AG10803 (cell line): ENCODE results near the gene USP30.

ENCODE experiments used
- DNase-seq: peaks from one replicate; pipeline ENCODE4 v3.0.0; 2010; ENCODE audit warnings: low read depth
- H3K4me3 ChIP-seq: 2 replicates; pipeline ENCODE4 v1.5.1; 2011; ENCODE audit warnings: mild to moderate bottlenecking, low read length, control low read depth
- CTCF ChIP-seq: conservative IDR thresholded peaks from 2 replicates; pipeline ENCODE4 v1.5.1; 2011; ENCODE audit warnings: mild to moderate bottlenecking, low read length, control low read depth, inconsistent platforms

The USP30 gene

DNA sequence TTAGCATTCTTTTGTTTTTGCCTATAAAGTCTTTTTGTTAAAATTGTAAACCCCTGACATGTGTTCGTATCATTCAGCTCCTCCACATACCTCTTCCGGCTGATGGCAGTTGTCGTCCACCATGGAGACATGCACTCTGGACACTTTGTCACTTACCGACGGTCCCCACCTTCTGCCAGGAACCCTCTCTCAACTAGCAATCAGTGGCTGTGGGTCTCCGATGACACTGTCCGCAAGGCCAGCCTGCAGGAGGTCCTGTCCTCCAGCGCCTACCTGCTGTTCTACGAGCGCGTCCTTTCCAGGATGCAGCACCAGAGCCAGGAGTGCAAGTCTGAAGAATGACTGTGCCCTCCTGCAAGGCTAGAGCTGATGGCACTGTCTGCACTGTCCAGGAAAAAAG is 33.2 kb downstream of the USP30 start:
- no peak for DNase-seq
- TF ChIP-seq CTCF, result no peak
- H3K4me3 ChIP-seq, result no peak overlapping the region

- no peak overlapping the region for H3K4me3 ChIP-seq
- no peak for TF ChIP-seq CTCF
- DNase-seq, result no peak
Measured at GRCh38 chr12:109087250-109087649, 34.9 kb downstream of the USP30 start.

DNA sequence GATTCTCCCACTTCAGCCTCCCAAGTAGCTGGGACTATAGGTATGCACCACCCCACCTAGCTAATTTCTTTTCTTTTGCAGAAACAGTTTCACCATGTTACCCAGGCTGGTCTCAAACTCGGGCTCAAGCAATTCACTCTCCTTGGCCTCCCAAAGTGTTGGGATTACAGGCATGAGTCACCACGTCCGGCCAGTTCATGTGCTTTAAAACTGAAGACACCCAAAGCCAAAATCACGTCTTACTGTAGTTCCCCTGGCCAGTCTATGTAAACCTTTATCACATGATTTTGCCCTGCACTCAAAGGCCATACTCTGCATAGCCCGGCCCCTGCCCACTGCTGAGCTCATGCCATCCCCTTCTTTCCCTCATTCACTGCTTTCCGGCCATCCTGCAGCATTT is 36.4 kb downstream of the USP30 start:
- no peak overlapping the region for H3K4me3 ChIP-seq
- DNase-seq, result peak; percentile 22
- no peak for TF ChIP-seq CTCF

DNA sequence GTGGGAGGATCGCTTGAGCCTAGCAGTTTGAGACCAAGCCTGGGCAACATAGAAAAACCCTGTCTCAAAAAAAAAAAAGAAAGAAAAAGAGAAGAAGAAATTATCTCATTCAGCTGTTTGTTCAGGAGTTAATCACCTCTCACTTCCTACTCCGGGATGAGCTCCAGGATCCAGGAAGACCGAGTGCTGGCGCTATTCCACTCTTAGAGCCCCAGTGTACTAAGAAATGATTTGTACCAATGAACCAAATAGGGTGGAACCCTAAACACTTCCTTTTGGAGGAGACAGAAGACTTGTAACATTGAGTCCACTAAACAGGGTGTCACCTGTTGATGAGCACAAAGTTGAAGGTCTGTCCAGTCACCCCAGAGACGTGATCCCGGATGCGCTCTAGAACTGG is 37.3 kb downstream of the USP30 start:
- no peak for DNase-seq
- TF ChIP-seq CTCF, result no peak
- H3K4me3 ChIP-seq, result no peak overlapping the region

DNA sequence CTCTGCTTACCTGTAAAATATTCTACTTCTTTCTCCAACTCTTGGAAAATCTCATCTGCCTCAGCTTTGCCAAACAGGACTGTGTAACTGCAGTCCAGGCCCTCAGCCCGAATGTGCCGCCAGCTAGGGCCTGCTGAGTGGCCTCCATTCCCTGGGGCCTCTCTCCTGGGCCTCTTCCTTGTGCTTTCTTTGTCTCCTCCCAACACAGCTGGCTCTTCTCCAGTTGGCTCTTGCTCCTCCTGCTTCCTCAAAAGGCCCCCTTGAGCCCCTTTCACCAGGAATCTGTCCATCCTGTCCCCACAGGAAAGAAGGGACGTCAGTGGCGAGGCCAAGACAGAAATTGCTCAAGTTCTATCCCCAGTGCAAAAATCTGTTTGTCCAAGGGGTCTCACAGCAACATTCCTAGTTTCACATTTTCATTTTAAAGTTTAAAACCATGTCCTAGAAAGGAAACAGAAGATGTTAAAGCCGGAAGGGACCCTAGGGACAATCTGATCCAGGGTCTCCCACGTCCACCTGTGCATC is 40.2 kb downstream of the USP30 start:
- DNase-seq, result no peak
- TF ChIP-seq CTCF, result no peak
- H3K4me3 ChIP-seq, result peak overlapping the region; percentile 89

DNA sequence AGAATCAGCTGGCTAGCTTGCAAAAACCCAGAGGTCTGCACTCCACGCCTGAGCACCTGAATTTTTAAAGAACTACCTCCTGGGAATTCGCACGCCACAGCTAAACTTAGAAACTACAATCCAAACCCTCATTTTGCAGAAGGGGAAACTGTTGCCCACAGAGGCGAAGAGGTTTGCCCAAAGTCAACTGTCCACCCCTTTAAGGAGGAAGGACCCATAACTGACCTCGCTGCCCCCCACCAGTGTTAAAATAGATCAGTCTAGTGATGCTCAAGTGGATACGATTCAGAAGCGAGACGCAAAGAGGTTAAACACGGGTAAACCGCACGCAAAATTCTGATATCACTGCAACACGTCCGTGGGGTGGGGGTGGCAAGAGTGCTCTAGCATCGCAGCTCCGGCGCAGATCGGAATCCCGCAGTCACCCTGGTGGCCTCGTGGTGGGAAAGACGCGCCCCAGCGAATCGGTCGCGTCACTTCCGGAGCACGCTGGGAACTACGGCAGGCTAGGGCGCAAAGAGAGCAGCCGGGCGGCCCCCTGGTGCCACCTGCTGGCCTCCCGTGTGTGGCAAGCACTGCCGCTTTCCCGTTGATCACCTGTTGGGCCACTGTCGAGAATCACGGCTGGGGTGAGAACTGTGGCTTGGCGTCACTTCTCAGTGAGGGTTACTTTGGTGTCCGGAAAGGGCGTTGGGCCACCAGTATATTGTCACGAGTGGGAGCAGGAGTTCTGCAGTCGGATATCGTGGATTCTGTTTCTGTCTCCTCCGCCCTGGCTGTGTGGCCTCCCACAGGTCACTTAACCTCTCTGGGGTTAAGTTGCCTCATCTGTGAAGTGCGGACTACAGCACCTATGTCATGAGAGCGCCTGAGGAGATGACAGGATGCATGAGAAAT is 40.9 kb downstream of the USP30 start, which contains the start of gene ALKBH2:
TSS of gene ALKBH2 (minus strand) at position 451 of the 897 bp plus-strand sequence. CDS start 686 bp downstream, outside the sequence.
- DNase-seq, result peak; percentile 87
- peak; percentile 90 for TF ChIP-seq CTCF
- peak within 1 kb of the TSS; percentile 89 for H3K4me3 ChIP-seq

DNA sequence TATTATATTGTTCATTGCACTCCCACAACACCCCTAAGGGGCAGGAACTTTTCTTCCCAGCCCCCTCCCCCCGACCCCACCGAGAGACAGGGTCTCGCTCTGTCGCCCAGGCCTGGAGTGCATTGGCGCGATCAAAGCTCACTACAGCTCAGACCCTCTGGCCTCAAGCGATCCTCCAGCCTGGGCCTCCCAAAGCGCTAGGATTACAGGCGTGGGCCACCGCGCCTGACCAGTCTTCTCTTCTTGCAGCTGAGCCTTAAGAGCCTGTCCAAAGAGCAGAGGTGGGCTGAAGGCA is 44.7 kb downstream of the USP30 start:
- no peak for DNase-seq
- H3K4me3 ChIP-seq, result peak overlapping the region; percentile 12
- no peak for TF ChIP-seq CTCF
